Measurements from ENCODE around the gene TTC39C. TPM values are rescaled to one million over a fixed set of nuclear protein-coding genes. Genes with fewer than 3 reads are reported as not detected.

TTC39C gene
- total and polyA plus RNA-seq, 2 of the 8 experiments (the other 6 are each of a cell fraction or from before 2014, with no cell fraction given): 8.1 to 79.1 TPM

DNA sequence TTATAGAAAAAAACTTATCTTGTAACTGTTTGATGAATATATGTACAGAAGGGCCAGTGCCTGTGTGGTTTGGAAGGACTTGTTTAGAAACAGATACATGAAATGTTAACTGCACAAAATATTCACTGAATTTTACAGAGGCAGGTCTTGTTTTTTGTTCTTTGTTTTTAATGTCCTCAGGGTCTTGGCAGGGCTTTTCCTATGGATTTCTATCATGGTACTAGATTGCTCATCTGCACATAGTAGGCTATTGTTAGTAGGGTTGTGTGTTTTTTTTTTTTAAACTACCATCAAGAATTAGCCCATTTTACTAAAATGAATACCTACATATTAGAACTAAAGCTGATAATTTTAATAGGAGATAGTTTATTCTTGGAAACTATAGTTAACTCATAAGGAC, 127.8 kb downstream of the TTC39C start:
- ChIA-PET POLR2A (ENCODE audit: partially characterized antibody) (interaction anchor here (1.6 kb wide), 1 partner anchor 14 kb away, joined by 4 read pairs; no protein-coding TSS in a partner anchor), CTCF (ENCODE audit: partially characterized antibody) (no interaction called here)
- Histone ChIP-seq H2BK20ac (ENCODE audit: low read length) (no peak overlapping the region), H3K27me3 (replicated peaks in 1 of 4; ENCODE audit: control insufficient read depth in 3 of 4, extremely low read depth in 1 of 4, insufficient read depth in 3 of 4, low read length in 3 of 4) (no peaks in the 10 kb centered on the region), H3K18ac (ENCODE audit: extremely low read depth, low read length) (no peak overlapping the region), H2BK15ac (ENCODE audit: low read length) (no peak overlapping the region), H2AK5ac (ENCODE audit: low read depth, low read length) (no peak overlapping the region), H2AFZ (ENCODE audit: low read length) (no peak overlapping the region), H4K5ac (ENCODE audit: insufficient read length, low read depth, low read length) (no peak overlapping the region), H3K9ac (replicated peaks in 1 of 4; ENCODE audit: extremely low read depth in 1 of 4, low read depth in 3 of 4, low read length in 3 of 4) (no peak overlapping the region), H3K4me2 (ENCODE audit: insufficient read depth in 1 of 2, low read depth in 2 of 2, low read length in 2 of 2) (no peak overlapping the region), H2BK120ac (replicated peaks; ENCODE audit: low read depth, low read length) (no peak overlapping the region), H3K23ac (ENCODE audit: insufficient read length) (no peak overlapping the region), H3K14ac (ENCODE audit: insufficient read length) (no peak overlapping the region), H4K91ac (replicated peaks; ENCODE audit: insufficient read length, low read length) (no peak overlapping the region), H3K79me1 (ENCODE audit: low read depth, low read length) (no peaks in the 10 kb centered on the region), H3K23me2 (ENCODE audit: low read depth, low read length) (peaks cover 4% of the 10 kb centered on the region; the same call in 1 of the 2 replicates), H3K79me2 (ENCODE audit: control insufficient read depth in 1 of 2, insufficient read depth in 2 of 2, low read length in 2 of 2) (no peaks in the 10 kb centered on the region), H3K4me1 (replicated peaks in 1 of 4; ENCODE audit: control insufficient read depth in 3 of 4, insufficient read depth in 4 of 4, low read length in 3 of 4) (peaks cover 0 to 3% (median under 1%) of the 10 kb centered on the region in 4 experiments; a peak in 3 of 7 replicates), H3K36me3 (ENCODE audit: control insufficient read depth in 2 of 4, insufficient read depth in 4 of 4, low read length in 3 of 4) (peaks cover 0 to 7% (median 0%) of the 10 kb centered on the region in 4 experiments; a peak in 1 of 8 replicates), H3K4me3 (ENCODE audit: extremely low read depth in 1 of 4, insufficient read depth in 2 of 4, low read depth in 3 of 4, low read length in 4 of 4) (no peak overlapping the region), H2BK12ac (ENCODE audit: low read depth, low read length) (no peak overlapping the region), H2BK5ac (ENCODE audit: low read depth, low read length) (no peak overlapping the region), H4K8ac (ENCODE audit: extremely low read depth, insufficient read depth, low read length) (no peak overlapping the region), H3K56ac (replicated peaks; ENCODE audit: insufficient read length, low read depth, low read length) (no peak overlapping the region), H3K9me3 (ENCODE audit: insufficient read depth in 2 of 2, low read depth in 1 of 2, low read length in 1 of 2) (no peaks in the 10 kb centered on the region), H3K4ac (replicated peaks; ENCODE audit: insufficient read length, low read depth, low read length) (no peak overlapping the region), H4K20me1 (replicated peaks in 1 of 2; ENCODE audit: control insufficient read depth in 1 of 2, insufficient read depth in 2 of 2, low read length in 2 of 2) (no peaks in the 10 kb centered on the region), H3K27ac (ENCODE audit: low read depth, low read length) (no peak overlapping the region)
- TF ChIP-seq JUN (IDR thresholded peaks at IDR 0.05; ENCODE audit: low read depth, low read length) (no peak), ASH2L (IDR thresholded peaks at IDR 0.05; ENCODE audit: low read length) (no peak), MAFK (IDR thresholded peaks at IDR 0.05; ENCODE audit: low read depth, low read length) (no peak)
- DNase-seq (ENCODE audit: low read depth in 1 of 2, low spot score in 2 of 2): no peak
- no peak for FAIRE-seq

Data from H1 (cell line).